HEK293T (cell line): Measurements from ENCODE around the gene DHX29.

Experiments
- SP1 ChIP-seq: fragments of 450-650 bp; IDR thresholded peaks from 2 replicates; pipeline ENCODE4 v1.6.1; 2017
- SUZ12 ChIP-seq: fragments of 450-650 bp; IDR thresholded peaks from 2 replicates; pipeline ENCODE4 v1.6.1; 2016; ENCODE audit warnings: mild to moderate bottlenecking

GRCh38 chr5:55313870-55314617 is 6.5 kb upstream of the DHX29 start:
- no peak for TF ChIP-seq SUZ12
- no peak for TF ChIP-seq SP1
